Naive thymus-derived CD4-positive, alpha-beta T cell (primary cell): ENCODE results near the gene LNPK. TPM values are rescaled to one million over a fixed set of nuclear protein-coding genes. Genes with fewer than 3 reads are reported as not detected.
"Not testable (repeated sequence)": the region's sequence is repeated elsewhere in the genome, so short reads cannot be mapped to it uniquely, and the experiment has no call there.

ENCODE experiments used
- ATAC-seq: fragments of 150-1000 bp; cut with Tn5 transposase; 2 replicates; pipeline ENCODE4 v1.10.0; 2021; ENCODE audit warnings: mild to moderate bottlenecking, moderate library complexity
- CTCF ChIA-PET: fragments of 350-600 bp; sonication (Branson Sonifier 250); formaldehyde crosslinking; loops from one replicate; lab custom pipeline; 2021; ENCODE audit warnings: antibody characterized with exemption; lab: Charles Lee
- POLR2A ChIA-PET: fragments of 350-600 bp; sonication (Branson Sonifier 250); formaldehyde crosslinking; loops from one replicate; lab custom pipeline; 2021; ENCODE audit warnings: antibody characterized with exemption, inconsistent platforms; lab: Charles Lee
- DNase-seq, 9 donors: peaks; one replicate each; pipeline versions ENCODE4 v3.0.0 to v3.0.0-alpha.2; 2020 to 2022; ENCODE audit warnings: mixed read lengths in 1 of 9
- H3K27ac ChIP-seq: one replicate; pipeline ENCODE4 v1.7.0; 2013; ENCODE audit warnings: mild to moderate bottlenecking, low read depth, low read length, moderate library complexity
- H3K27me3 ChIP-seq, 2 donors: one replicate each; pipeline ENCODE4 v1.7.0; 2013; ENCODE audit warnings: low read length in 2 of 2, mild to moderate bottlenecking in 2 of 2, moderate library complexity in 2 of 2; ENCODE audit not compliant: control insufficient read depth in 2 of 2, insufficient read depth in 2 of 2
- H3K36me3 ChIP-seq, 3 experiments: 1 replicate in 2 of 3; 2 replicates in 1 of 3; pipeline ENCODE4 v1.7.0; 2013; ENCODE audit warnings: low read length in 3 of 3, mild to moderate bottlenecking in 3 of 3, moderate library complexity in 1 of 3; ENCODE audit not compliant: insufficient read depth in 3 of 3, control insufficient read depth in 2 of 3
- H3K4me1 ChIP-seq, 2 donors: one replicate each; pipeline ENCODE4 v1.7.0; 2013; ENCODE audit warnings: low read length in 2 of 2, mild to moderate bottlenecking in 2 of 2, moderate library complexity in 1 of 2; ENCODE audit not compliant: control insufficient read depth in 2 of 2, insufficient read depth in 2 of 2
- H3K4me3 ChIP-seq: 2 replicates; pipeline ENCODE4 v1.7.0; 2013; ENCODE audit warnings: mild to moderate bottlenecking, low read length
- H3K9me3 ChIP-seq, 3 experiments: 1 replicate in 2 of 3; 2 replicates in 1 of 3; pipeline ENCODE4 v1.7.0; 2013; ENCODE audit warnings: low read length in 3 of 3; ENCODE audit not compliant: control insufficient read depth in 2 of 3
- H3K27ac Mint-ChIP-seq, 9 donors: one replicate each; pipeline ENCODE4 v1.8.0; 2020 to 2022; ENCODE audit warnings: mixed read lengths in 9 of 9, mild to moderate bottlenecking in 8 of 9, moderate library complexity in 5 of 9, inconsistent platforms in 2 of 9
- H3K27me3 Mint-ChIP-seq, 5 donors: one replicate each; pipeline ENCODE4 v1.8.0; 2021 to 2022; ENCODE audit warnings: mixed read lengths in 5 of 5, mild to moderate bottlenecking in 1 of 5
- H3K36me3 Mint-ChIP-seq, 5 donors: one replicate each; pipeline ENCODE4 v1.8.0; 2020 to 2022; ENCODE audit warnings: mixed read lengths in 5 of 5, mild to moderate bottlenecking in 3 of 5, inconsistent platforms in 1 of 5
- H3K4me1 Mint-ChIP-seq, 7 donors: one replicate each; pipeline ENCODE4 v1.8.0; 2020 to 2022; ENCODE audit warnings: mixed read lengths in 7 of 7, mild to moderate bottlenecking in 3 of 7, inconsistent platforms in 1 of 7
- H3K4me3 Mint-ChIP-seq, 10 donors: one replicate each; pipeline ENCODE4 v1.8.0; 2020 to 2022; ENCODE audit warnings: mild to moderate bottlenecking in 10 of 10, mixed read lengths in 10 of 10, moderate library complexity in 6 of 10, inconsistent platforms in 2 of 10
- H3K9me3 Mint-ChIP-seq, 11 donors: one replicate each; pipeline ENCODE4 v1.8.0; 2020 to 2022; ENCODE audit warnings: mixed read lengths in 11 of 11, mild to moderate bottlenecking in 4 of 11, inconsistent platforms in 1 of 11, moderate library complexity in 1 of 11
- intact Hi-C, 2 donors: fragments of 100-400 bp; cut with micrococcal nuclease; formaldehyde crosslinking; loops; one replicate each; pipeline ENCODE4 v1.15.1; 2023
- polyA plus RNA-seq, 2 donors: library from polyadenylated mRNA; unstranded; fragments of 300-500 nt; fragmentation: Illumina TruSeq; gene quantifications; one replicate each; pipeline ENCODE4 v1.2.3, GENCODE V29; 2021
- total RNA-seq, 6 experiments: library from RNA in 5 of 6; stranded (reverse) in 5 of 6; gene quantifications; 1 replicate in 5 of 6; 2 replicates in 1 of 6; pipeline ENCODE4 v1.2.3 and lab custom pipeline; 2021 to 2026

The LNPK gene
- total and polyA plus RNA-seq, 7 experiments from 2014 or later, result 13.7 to 36.8 (median 24.0) TPM

- no peak overlapping the region for H3K4me3 Mint-ChIP-seq
- CTCF ChIA-PET, result no interaction called here
- no peak for ATAC-seq
Observed at GRCh38 chr2:175929850-175930249, 72.2 kb downstream of the LNPK start.

GRCh38 chr2:175926272-175926671 is 75.8 kb downstream of the LNPK start:
- no peaks in the 10 kb centered on the region for H3K9me3 ChIP-seq
- H3K36me3 ChIP-seq, result peaks cover 0 to 6% (median 0%) of the 10 kb centered on the region in 3 experiments
- no peaks in the 10 kb centered on the region for H3K27me3 ChIP-seq
- no peak for ATAC-seq
- Mint-ChIP-seq H3K27me3 (no peaks in the 10 kb centered on the region), H3K4me3 (no peak overlapping the region), H3K36me3 (peaks cover 0 to 33% (median 17%) of the 10 kb centered on the region in 5 donors), H3K9me3 (no peaks in the 10 kb centered on the region), H3K27ac (no peak overlapping the region), H3K4me1 (peaks cover 0 to 2% (median 0%) of the 10 kb centered on the region in 7 donors)
- intact Hi-C loops, result no loop called here
- no peaks in the 10 kb centered on the region for H3K4me1 ChIP-seq
- CTCF ChIA-PET, result no interaction called here
- no peak for DNase-seq
- H3K4me3 ChIP-seq, result no peak overlapping the region
- POLR2A ChIA-PET, result no interaction called here
- H3K27ac ChIP-seq, result no peak overlapping the region

More at GRCh38 chr2:175929850-175930249, 72.2 kb downstream of the LNPK start:
- H3K27ac ChIP-seq, result no peak overlapping the region
- H3K27me3 Mint-ChIP-seq, result no peaks in the 10 kb centered on the region
- H3K36me3 ChIP-seq, result peaks cover 0 to 6% (median 0%) of the 10 kb centered on the region in 3 experiments
- H3K9me3 ChIP-seq, result no peaks in the 10 kb centered on the region
- no peaks in the 10 kb centered on the region for H3K27me3 ChIP-seq
- no peak overlapping the region for H3K4me3 ChIP-seq
- H3K9me3 Mint-ChIP-seq, result no peaks in the 10 kb centered on the region
- peaks cover 0 to 7% (median 0%) of the 10 kb centered on the region in 7 donors for H3K4me1 Mint-ChIP-seq
- H3K27ac Mint-ChIP-seq, result no peak overlapping the region
- POLR2A ChIA-PET, result no interaction called here
- intact Hi-C loops, result no loop called here
- H3K4me1 ChIP-seq, result no peaks in the 10 kb centered on the region
- peaks cover 0 to 45% (median 30%) of the 10 kb centered on the region in 5 donors for H3K36me3 Mint-ChIP-seq
- no peak for DNase-seq

- H3K9me3 ChIP-seq, result no peaks in the 10 kb centered on the region
- H3K27ac ChIP-seq, result no peak overlapping the region
- DNase-seq, result no peak
- H3K4me3 ChIP-seq, result no peak overlapping the region
- no peak for ATAC-seq
- intact Hi-C loops, result no loop called here
- POLR2A ChIA-PET, result no interaction called here
- Mint-ChIP-seq H3K9me3 (no peaks in the 10 kb centered on the region), H3K27ac (no peak overlapping the region), H3K27me3 (no peaks in the 10 kb centered on the region), H3K4me3 (no peak overlapping the region), H3K4me1 (peaks cover 0 to under 1% (median 0%) of the 10 kb centered on the region in 7 donors), H3K36me3 (peaks cover 0 to 19% (median 8%) of the 10 kb centered on the region in 5 donors)
- CTCF ChIA-PET, result no interaction called here
- no peaks in the 10 kb centered on the region for H3K4me1 ChIP-seq
- no peaks in the 10 kb centered on the region for H3K36me3 ChIP-seq
- no peaks in the 10 kb centered on the region for H3K27me3 ChIP-seq
Observed at GRCh38 chr2:175922160-175922559, 79.9 kb downstream of the LNPK start.

GRCh38 chr2:175918935-175919334 is 83.1 kb downstream of the LNPK start:
- Histone ChIP-seq H3K9me3 (no peaks in the 10 kb centered on the region), H3K4me1 (no peaks in the 10 kb centered on the region), H3K27ac (no peak overlapping the region), H3K36me3 (no peaks in the 10 kb centered on the region), H3K27me3 (no peaks in the 10 kb centered on the region), H3K4me3 (no peak overlapping the region)
- Mint-ChIP-seq H3K27ac (no peak overlapping the region), H3K9me3 (no peaks in the 10 kb centered on the region), H3K4me1 (no peaks in the 10 kb centered on the region), H3K36me3 (peaks cover 0 to 4% (median 0%) of the 10 kb centered on the region in 5 donors), H3K27me3 (peaks cover 0 to 12% (median 5%) of the 10 kb centered on the region in 5 donors), H3K4me3 (no peak overlapping the region)
- no peak for ATAC-seq
- DNase-seq, result no peak
- intact Hi-C loops, result no loop called here
- POLR2A ChIA-PET, result no interaction called here
- CTCF ChIA-PET, result no interaction called here

GRCh38 chr2:175914846-175915245 is 87.2 kb downstream of the LNPK start:
- H3K27me3 Mint-ChIP-seq, result peaks cover 13 to 31% (median 29%) of the 10 kb centered on the region in 5 donors

GRCh38 chr2:175913849-175914743 is 88.0 kb downstream of the LNPK start:
- H3K27ac Mint-ChIP-seq, POLR2A ChIA-PET, H3K36me3 ChIP-seq: not testable (repeated sequence)

More at GRCh38 chr2:175914846-175915245, 87.2 kb downstream of the LNPK start:
- Mint-ChIP-seq H3K9me3 (peaks cover 0 to 5% (median 0%) of the 10 kb centered on the region in 11 donors), H3K4me1 (no peaks in the 10 kb centered on the region), H3K4me3 (no peak overlapping the region), H3K36me3 (no peaks in the 10 kb centered on the region), H3K27ac (no peak overlapping the region)
- no peaks in the 10 kb centered on the region for H3K27me3 ChIP-seq
- ChIA-PET POLR2A (no interaction called here), CTCF (no interaction called here)
- H3K9me3 ChIP-seq, result no peaks in the 10 kb centered on the region
- H3K27ac ChIP-seq, result no peak overlapping the region
- DNase-seq (no peak), ATAC-seq (no peak)
- no peaks in the 10 kb centered on the region for H3K4me1 ChIP-seq
- intact Hi-C loops, result no loop called here
- no peaks in the 10 kb centered on the region for H3K36me3 ChIP-seq
- no peak overlapping the region for H3K4me3 ChIP-seq

More at GRCh38 chr2:175913849-175914743, 88.0 kb downstream of the LNPK start:
- DNase-seq, intact Hi-C loops, ATAC-seq, H3K36me3 Mint-ChIP-seq, H3K27ac ChIP-seq, H3K9me3 Mint-ChIP-seq, H3K27me3 ChIP-seq, H3K9me3 ChIP-seq, CTCF ChIA-PET, H3K4me3 ChIP-seq, H3K4me1 Mint-ChIP-seq, H3K4me1 ChIP-seq, H3K4me3 Mint-ChIP-seq: not testable (repeated sequence)
- peaks cover 13 to 31% (median 30%) of the 10 kb centered on the region in 5 donors for H3K27me3 Mint-ChIP-seq
